Body of pancreas (tissue), 4 donors: ENCODE measurements around the gene SNPH. TPM values are rescaled to one million over a fixed set of nuclear protein-coding genes. Genes with fewer than 3 reads are reported as not detected.

ENCODE experiments used
- ATAC-seq: fragments of 150-250 bp; one replicate; pipeline ENCODE4 v1.9.1; 2016
- DNase-seq, 4 donors: peaks; one replicate each; pipeline ENCODE4 v3.0.0-alpha.2; 2019
- H3K27ac ChIP-seq, 4 donors: fragments of 200-600 bp; sonication (generic); 1 replicate in 3 of 4; 2 replicates in 1 of 4; pipeline versions ENCODE4 v1.5.1 to v1.6.1; 2016 to 2019; ENCODE audit warnings: mild to moderate bottlenecking in 1 of 4, mixed read lengths in 1 of 4, moderate library complexity in 1 of 4
- H3K27me3 ChIP-seq, 2 donors: fragments of 200-600 bp; sonication (generic); one replicate each; pipeline ENCODE4 v1.6.0; 2016; ENCODE audit warnings: mild to moderate bottlenecking in 1 of 2
- H3K36me3 ChIP-seq, 2 donors: fragments of 200-600 bp; sonication (generic); replicated peaks in 1 of 2; 2 replicates each; pipeline ENCODE4 v1.5.1; 2016; ENCODE audit warnings: low read depth in 2 of 2; ENCODE audit not compliant: insufficient read depth in 1 of 2
- H3K4me1 ChIP-seq: fragments of 200-600 bp; sonication (generic); one replicate; pipeline ENCODE4 v1.6.0; 2016
- H3K4me3 ChIP-seq, 2 donors: fragments of 200-600 bp; sonication (generic); 1 replicate in 1 of 2; 2 replicates in 1 of 2; pipeline ENCODE4 v1.5.1; 2016 to 2019
- H3K9me3 ChIP-seq, 3 donors: fragments of 200-600 bp; sonication (generic); 1 replicate in 2 of 3; 2 replicates in 1 of 3; pipeline ENCODE4 v1.5.1; 2016
- POLR2A ChIP-seq, 3 donors: fragments of 450-650 bp; IDR thresholded peaks; one replicate each; pipeline ENCODE4 v1.6.1; 2016; ENCODE audit warnings: antibody characterized with exemption in 3 of 3, mild to moderate bottlenecking in 2 of 3
- WGBS, 2 donors: methylation state at CpG; one replicate each; pipeline ENCODE4 v1.1.5; 2017; 5-methylcytosine and 5-hydroxymethylcytosine counted together
- intact Hi-C: fragments of 100-400 bp; cut with DNase I; formaldehyde crosslinking; loops from one replicate; pipeline ENCODE4 v1.15.1; 2023
- total RNA-seq, 2 donors: library from RNA; depleted of rRNA; stranded (reverse); fragments of >200 nt; gene quantifications; one replicate each; pipeline ENCODE4 v1.1.0, GENCODE V29; 2016
- TF ChIP-seq, protein P1 (sequence below), 7 experiments: fragments of 450-650 bp in 4 of 7; fragments of 200-600 bp in 3 of 7; sonication (generic) in 3 of 7; IDR thresholded peaks; one replicate each; pipeline ENCODE4 v1.5.1; 2016 to 2019; ENCODE audit warnings: antibody characterized with exemption in 7 of 7

Gene SNPH
- total RNA-seq, 2 donors from 2014 or later, result 3.3 to 3.4 TPM

- Histone ChIP-seq H3K4me3 (no peak overlapping the region), H3K4me1 (peaks cover 8% of the 10 kb centered on the region), H3K9me3 (no peaks in the 10 kb centered on the region), H3K36me3 (peaks cover 0 to 2% of the 10 kb centered on the region in 2 donors), H3K27me3 (no peaks in the 10 kb centered on the region), H3K27ac (no peak overlapping the region)
- 76 to 86% methylated on average over 5 of the region's 5 CpGs for WGBS, 2 donors
- DNase-seq (no peak), ATAC-seq (no peak)
- intact Hi-C loops, result no loop called here
- TF ChIP-seq, protein P1, sequence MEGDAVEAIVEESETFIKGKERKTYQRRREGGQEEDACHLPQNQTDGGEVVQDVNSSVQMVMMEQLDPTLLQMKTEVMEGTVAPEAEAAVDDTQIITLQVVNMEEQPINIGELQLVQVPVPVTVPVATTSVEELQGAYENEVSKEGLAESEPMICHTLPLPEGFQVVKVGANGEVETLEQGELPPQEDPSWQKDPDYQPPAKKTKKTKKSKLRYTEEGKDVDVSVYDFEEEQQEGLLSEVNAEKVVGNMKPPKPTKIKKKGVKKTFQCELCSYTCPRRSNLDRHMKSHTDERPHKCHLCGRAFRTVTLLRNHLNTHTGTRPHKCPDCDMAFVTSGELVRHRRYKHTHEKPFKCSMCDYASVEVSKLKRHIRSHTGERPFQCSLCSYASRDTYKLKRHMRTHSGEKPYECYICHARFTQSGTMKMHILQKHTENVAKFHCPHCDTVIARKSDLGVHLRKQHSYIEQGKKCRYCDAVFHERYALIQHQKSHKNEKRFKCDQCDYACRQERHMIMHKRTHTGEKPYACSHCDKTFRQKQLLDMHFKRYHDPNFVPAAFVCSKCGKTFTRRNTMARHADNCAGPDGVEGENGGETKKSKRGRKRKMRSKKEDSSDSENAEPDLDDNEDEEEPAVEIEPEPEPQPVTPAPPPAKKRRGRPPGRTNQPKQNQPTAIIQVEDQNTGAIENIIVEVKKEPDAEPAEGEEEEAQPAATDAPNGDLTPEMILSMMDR (IDR thresholded peaks at IDR 0.05), result no peak
- TF ChIP-seq POLR2A (IDR thresholded peaks at IDR 0.05), result no peak
Observed at GRCh38 chr20:1315804-1316203, 49.7 kb downstream of the SNPH start.

GRCh38 chr20:1317545-1318255 is 51.6 kb downstream of the SNPH start:
- no peaks in the 10 kb centered on the region for H3K27me3 ChIP-seq
- H3K27ac ChIP-seq, result no peak overlapping the region
- H3K9me3 ChIP-seq, result no peaks in the 10 kb centered on the region
- DNase-seq, result no peak
- intact Hi-C loops, result no loop called here
- no peak for ATAC-seq
- TF ChIP-seq, protein P1 (IDR thresholded peaks at IDR 0.05), result no peak
- no peak for TF ChIP-seq POLR2A (IDR thresholded peaks at IDR 0.05)
- peaks cover 8% of the 10 kb centered on the region for H3K4me1 ChIP-seq
- 50 to 62% methylated on average over 12 of the region's 12 CpGs for WGBS, 2 donors
- H3K36me3 ChIP-seq, result no peaks in the 10 kb centered on the region
- no peak overlapping the region for H3K4me3 ChIP-seq

- DNase-seq, result no peak
- TF ChIP-seq POLR2A (IDR thresholded peaks at IDR 0.05), result no peak
- TF ChIP-seq, protein P1 (IDR thresholded peaks at IDR 0.05), result no peak
- no peaks in the 10 kb centered on the region for H3K9me3 ChIP-seq
- intact Hi-C loops, result no loop called here
- H3K36me3 ChIP-seq, result no peaks in the 10 kb centered on the region
- H3K4me3 ChIP-seq, result no peak overlapping the region
- 65 to 78% methylated on average over 4 of the region's 4 CpGs for WGBS, 2 donors
- no peak overlapping the region for H3K27ac ChIP-seq
- no peaks in the 10 kb centered on the region for H3K27me3 ChIP-seq
- ATAC-seq, result no peak
- H3K4me1 ChIP-seq, result no peaks in the 10 kb centered on the region
Observed at GRCh38 chr20:1319051-1319450, 53.0 kb downstream of the SNPH start.

DNA sequence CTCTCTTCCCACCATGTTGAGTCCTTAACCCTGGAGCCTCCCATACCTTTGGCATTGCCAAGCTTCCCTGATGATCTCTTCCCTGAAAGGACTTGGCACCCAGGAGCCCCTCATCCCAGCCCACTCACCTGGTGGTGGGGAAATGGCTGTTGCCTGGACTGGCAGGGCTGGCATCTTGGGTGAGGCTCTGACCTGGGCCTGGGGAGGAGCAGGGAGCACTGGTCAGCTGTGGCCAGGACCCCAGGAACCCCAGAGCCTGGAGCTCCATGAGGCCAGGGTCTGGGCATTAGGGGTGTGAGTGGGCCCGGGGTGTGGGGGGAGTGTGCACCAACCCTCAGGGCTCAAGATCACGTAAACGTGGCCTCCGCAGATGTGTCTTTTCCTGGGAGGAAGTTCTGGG is 53.4 kb downstream of the SNPH start:
- DNase-seq (no peak), ATAC-seq (no peak)
- intact Hi-C loops, result no loop called here
- TF ChIP-seq, protein P1 (IDR thresholded peaks at IDR 0.05), result no peak
- no peak for TF ChIP-seq POLR2A (IDR thresholded peaks at IDR 0.05)
- Histone ChIP-seq H3K4me1 (no peaks in the 10 kb centered on the region), H3K4me3 (no peak overlapping the region), H3K27me3 (no peaks in the 10 kb centered on the region), H3K36me3 (no peaks in the 10 kb centered on the region), H3K9me3 (no peaks in the 10 kb centered on the region), H3K27ac (no peak overlapping the region)
- WGBS, 2 donors, result 74 to 80% methylated on average over 3 to 4 of the region's 4 CpGs

DNA sequence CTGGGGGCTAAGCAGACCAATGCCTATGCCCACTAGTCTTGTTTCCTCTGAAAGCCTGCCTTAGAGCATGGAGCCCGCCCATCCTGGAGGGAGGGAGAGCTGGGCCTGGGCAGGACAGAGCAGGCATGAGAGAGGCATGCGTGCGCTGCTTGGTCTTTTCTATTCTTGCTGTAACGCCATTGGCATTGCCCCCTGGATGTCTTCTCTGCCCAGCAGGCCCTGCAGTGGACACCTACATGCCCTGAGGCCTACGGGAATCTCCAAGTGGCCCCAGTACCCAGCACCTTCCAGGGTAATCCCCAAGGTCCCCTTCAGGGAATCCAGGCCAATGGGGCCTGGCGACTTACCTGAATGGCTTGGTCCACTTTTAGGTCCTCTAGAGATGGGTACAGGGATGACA is 53.9 kb downstream of the SNPH start:
- Histone ChIP-seq H3K4me3 (no peak overlapping the region), H3K27me3 (no peaks in the 10 kb centered on the region), H3K9me3 (no peaks in the 10 kb centered on the region), H3K4me1 (peaks cover 5% of the 10 kb centered on the region), H3K36me3 (no peaks in the 10 kb centered on the region), H3K27ac (no peak overlapping the region)
- no peak for ATAC-seq
- TF ChIP-seq, protein P1 (IDR thresholded peaks at IDR 0.05), result no peak
- no peak for TF ChIP-seq POLR2A (IDR thresholded peaks at IDR 0.05)
- intact Hi-C loops, result no loop called here
- no peak for DNase-seq
- 89 to 100% methylated on average over 1 to 6 of the region's 6 CpGs for WGBS, 2 donors
